HCT116 (cell line): ENCODE measurements around the gene MYO16. TPM values are rescaled to one million over a fixed set of nuclear protein-coding genes. Genes with fewer than 3 reads are reported as not detected.

Experiments used
- ATAC-seq: fragments of 200-7000 bp; cut with Tn5 transposase; 2 replicates; pipeline ENCODE4 v1.9.1; 2020; ENCODE audit warnings: mild to moderate bottlenecking, moderate library complexity
- BruUV-seq: library from RNA; stranded (reverse); fragments of 400-500 nt; replicated peaks from 2 replicates; lab custom pipeline; 2021; lab: Mats Ljungman, UMichigan
- CTCF ChIA-PET: fragments of 300-600 bp; sonication (Branson Sonifier 250); formaldehyde crosslinking; loops from one replicate; lab custom pipeline; 2021; ENCODE audit warnings: antibody characterized with exemption; lab: Charles Lee
- POLR2A ChIA-PET: fragments of 300-600, 350-600 bp; sonication (Branson Sonifier 250); formaldehyde crosslinking; loops from one replicate; lab custom pipeline; 2021; ENCODE audit warnings: antibody characterized with exemption; lab: Charles Lee
- RAD21 ChIA-PET, 2 experiments: fragments of 300-600 bp; sonication (Branson Sonifier 250); formaldehyde crosslinking; loops; one replicate each; lab custom pipeline; 2023; ENCODE audit warnings: low total read pairs in 2 of 2; ENCODE audit not compliant: uncharacterized antibody in 2 of 2, unreplicated experiment in 2 of 2, low non-redundant PET in 1 of 2; lab: Charles Lee
- DNase-seq: peaks from one replicate; pipeline ENCODE4 v3.0.0-alpha.2; 2010; ENCODE audit warnings: low read depth, low spot score
- H2AFZ ChIP-seq: fragments of 200-600 bp; shearing (Covaris generic), sonication (generic); 2 replicates; pipeline ENCODE4 v1.6.1; 2017; ENCODE audit warnings: low read depth, mixed run types, mixed read lengths, antibody characterized with exemption, low read length; ENCODE audit not compliant: poor library complexity, severe bottlenecking
- H3K27ac ChIP-seq: 2 replicates; pipeline ENCODE4 v1.5.1; 2012; ENCODE audit warnings: low read depth, low read length
- H3K27me3 ChIP-seq: fragments of 200-600 bp; sonication (generic); 2 replicates; pipeline ENCODE4 v1.6.1; 2016; ENCODE audit warnings: mixed run types, low read length, mixed read lengths; ENCODE audit not compliant: insufficient read depth
- H3K36me3 ChIP-seq, 2 experiments: fragments of 200-500 bp in 1 of 2; fragments of 200-600 bp in 1 of 2; sonication (Bioruptor generic) in 1 of 2; sonication (generic) in 1 of 2; 2 replicates each; pipeline versions ENCODE4 v1.5.1 to v1.6.1; 2014 to 2016; ENCODE audit warnings: low read length in 2 of 2, inconsistent platforms in 1 of 2, mixed read lengths in 1 of 2, mixed run types in 1 of 2; ENCODE audit not compliant: insufficient read depth in 2 of 2, control insufficient read depth in 1 of 2
- H3K4me1 ChIP-seq, 2 experiments: fragments of 200-600 bp in 1 of 2; sonication (generic) in 1 of 2; 2 replicates each; pipeline versions ENCODE4 v1.5.1 to v1.6.1; 2012 to 2017; ENCODE audit warnings: low read length in 2 of 2, inconsistent platforms in 1 of 2, mild to moderate bottlenecking in 1 of 2, mixed read lengths in 1 of 2, mixed run types in 1 of 2, moderate library complexity in 1 of 2; ENCODE audit not compliant: insufficient read depth in 2 of 2, control insufficient read depth in 1 of 2
- H3K4me2 ChIP-seq: fragments of 200-600 bp; sonication (generic); 2 replicates; pipeline ENCODE4 v1.6.1; 2017; ENCODE audit warnings: mixed run types, low read length, mixed read lengths
- H3K4me3 ChIP-seq, 2 experiments: fragments of 200-600 bp in 1 of 2; sonication (generic) in 1 of 2; replicated peaks in 1 of 2; 2 replicates each; pipeline ENCODE4 v1.5.1; 2011 to 2016; ENCODE audit warnings: low read length in 2 of 2, control low read depth in 1 of 2, low read depth in 1 of 2, mild to moderate bottlenecking in 1 of 2, mixed read lengths in 1 of 2, mixed run types in 1 of 2
- H3K79me2 ChIP-seq: fragments of 200-600 bp; sonication (generic); 2 replicates; pipeline ENCODE4 v1.6.1; 2017; ENCODE audit warnings: mild to moderate bottlenecking, mixed run types, low read length, moderate library complexity, mixed read lengths; ENCODE audit not compliant: insufficient read depth
- H3K9ac ChIP-seq: fragments of 200-600 bp; sonication (generic); 2 replicates; pipeline ENCODE4 v1.6.1; 2016; ENCODE audit warnings: low read length, mixed read lengths
- H3K9me2 ChIP-seq: fragments of 200-600 bp; sonication (generic), shearing (Covaris generic); 2 replicates; pipeline ENCODE4 v1.6.1; 2017; ENCODE audit warnings: mixed run types, mild to moderate bottlenecking, moderate library complexity; ENCODE audit not compliant: insufficient read depth
- H3K9me3 ChIP-seq, 2 experiments: fragments of 200-500 bp in 1 of 2; fragments of 200-600 bp in 1 of 2; sonication (Bioruptor generic) in 1 of 2; sonication (generic) in 1 of 2; 2 replicates each; pipeline ENCODE4 v1.6.1; 2014 to 2017; ENCODE audit warnings: low read length in 2 of 2, mixed read lengths in 2 of 2, inconsistent platforms in 1 of 2, low read depth in 1 of 2, mild to moderate bottlenecking in 1 of 2, mixed run types in 1 of 2, moderate library complexity in 1 of 2; ENCODE audit not compliant: control insufficient read depth in 1 of 2, insufficient read depth in 1 of 2
- H4K20me1 ChIP-seq: fragments of 200-600 bp; sonication (generic), shearing (Covaris generic); 2 replicates; pipeline ENCODE4 v1.6.1; 2017; ENCODE audit warnings: mixed run types, mild to moderate bottlenecking, moderate library complexity; ENCODE audit not compliant: insufficient read depth
- CBX3 ChIP-seq: IDR thresholded peaks from 2 replicates; pipeline ENCODE4 v1.6.1; 2012; ENCODE audit warnings: low read depth
- CEBPB ChIP-seq: IDR thresholded peaks from 2 replicates; pipeline ENCODE4 v1.6.1; 2012; ENCODE audit warnings: low read depth
- EGR1 ChIP-seq: IDR thresholded peaks from 2 replicates; pipeline ENCODE4 v1.6.1; 2012; ENCODE audit warnings: low read depth
- ELF1 ChIP-seq: IDR thresholded peaks from 2 replicates; pipeline ENCODE4 v1.6.1; 2012; ENCODE audit warnings: low read depth, borderline replicate concordance
- EZH2 ChIP-seq: fragments of 200-600 bp; sonication (generic); IDR thresholded peaks from 2 replicates; pipeline ENCODE4 v1.6.1; 2017; ENCODE audit warnings: antibody characterized with exemption, mixed run types
- EZH2phosphoT487 ChIP-seq: fragments of 200-600 bp; IDR thresholded peaks from 2 replicates; pipeline ENCODE4 v1.6.1; 2018; ENCODE audit warnings: antibody characterized with exemption, borderline replicate concordance
- FOSL1 ChIP-seq: IDR thresholded peaks from 2 replicates; pipeline ENCODE4 v1.6.1; 2012; ENCODE audit warnings: low read depth
- POLR2A ChIP-seq: IDR thresholded peaks from 2 replicates; pipeline ENCODE4 v1.7.0; 2011; ENCODE audit warnings: borderline replicate concordance; ENCODE audit not compliant: insufficient read depth, insufficient read length; ENCODE audit errors: extremely low read depth
- POLR2AphosphoS5 ChIP-seq: IDR thresholded peaks from 2 replicates; pipeline ENCODE4 v1.6.1; 2011; ENCODE audit warnings: mild to moderate bottlenecking, low read depth, low read length, moderate library complexity
- RAD21 ChIP-seq: IDR thresholded peaks from 2 replicates; pipeline ENCODE4 v1.6.1; 2012; ENCODE audit warnings: low read depth, mild to moderate bottlenecking
- SP1 ChIP-seq: IDR thresholded peaks from 2 replicates; pipeline ENCODE4 v1.6.1; 2012; ENCODE audit warnings: low read depth
- SRF ChIP-seq: IDR thresholded peaks from 2 replicates; pipeline ENCODE4 v1.6.1; 2012; ENCODE audit warnings: low read depth
- TCF7L2 ChIP-seq: IDR thresholded peaks from 2 replicates; pipeline ENCODE4 v1.7.0; 2011; ENCODE audit warnings: borderline replicate concordance, inconsistent platforms; ENCODE audit not compliant: insufficient read depth, insufficient read length; ENCODE audit errors: extremely low read depth
- YY1 ChIP-seq: IDR thresholded peaks from 2 replicates; pipeline ENCODE4 v1.6.1; 2011; ENCODE audit warnings: low read length, low read depth, moderate library complexity, mild to moderate bottlenecking; ENCODE audit not compliant: insufficient replicate concordance; ENCODE audit errors: extremely low read depth
- intact Hi-C: fragments of 100-400 bp; cut with micrococcal nuclease; formaldehyde crosslinking; loops from 2 replicates; pipeline ENCODE4 v1.10.0; 2022
- total RNA-seq: library from RNA; stranded (reverse); gene quantifications from one replicate; pipeline ENCODE4 v1.2.1, GENCODE V29; 2021; ENCODE audit not compliant: unreplicated experiment
- TF ChIP-seq, protein P1 (sequence below): IDR thresholded peaks from 2 replicates; pipeline ENCODE4 v1.6.1; 2012
- TF ChIP-seq, protein P2 (sequence below): IDR thresholded peaks from 2 replicates; pipeline ENCODE4 v1.6.1; 2012; ENCODE audit warnings: low read depth
- TF ChIP-seq, protein P3 (sequence below): IDR thresholded peaks from 2 replicates; pipeline ENCODE4 v1.6.1; 2012
- TF ChIP-seq, protein P4 (sequence below): IDR thresholded peaks from 2 replicates; pipeline ENCODE4 v1.6.1; 2011; ENCODE audit warnings: mild to moderate bottlenecking, low read length, moderate library complexity; ENCODE audit not compliant: insufficient replicate concordance; ENCODE audit errors: extremely low read depth

MYO16 gene
- total RNA-seq, 1 experiment from 2014 or later: 0.07 TPM

DNA sequence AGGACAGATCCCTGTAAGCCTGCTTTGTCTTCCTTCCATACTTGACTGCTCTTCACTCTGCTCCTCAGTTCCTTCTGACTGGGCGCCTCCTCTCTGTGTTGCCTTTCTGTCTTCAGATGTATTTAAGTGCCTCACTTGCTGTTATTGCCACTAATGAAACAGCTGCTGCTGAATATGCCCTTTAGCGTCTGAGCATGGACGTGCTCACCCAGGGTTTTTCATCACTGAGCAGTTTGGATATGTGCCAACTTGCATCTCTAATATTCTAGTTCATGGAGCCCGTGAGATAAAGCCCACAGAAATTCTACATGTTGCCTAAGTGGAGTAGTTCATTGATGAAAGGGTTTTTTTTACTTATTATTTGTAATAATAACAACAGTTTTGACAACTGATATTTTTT is 198.2 kb downstream of the MYO16 start:
- Histone ChIP-seq H2AFZ (no peak overlapping the region), H3K27me3 (no peaks in the 10 kb centered on the region), H3K9me2 (no peaks in the 10 kb centered on the region), H3K4me2 (no peak overlapping the region), H3K4me3 (no peak overlapping the region), H3K4me1 (peaks cover 0 to 13% of the 10 kb centered on the region in 2 experiments; a peak in 2 of 4 replicates), H3K36me3 (no peaks in the 10 kb centered on the region), H3K27ac (no peak overlapping the region), H3K79me2 (no peaks in the 10 kb centered on the region), H3K9ac (no peak overlapping the region), H4K20me1 (no peaks in the 10 kb centered on the region), H3K9me3 (peaks cover 10 to 11% of the 10 kb centered on the region in 2 experiments; a peak in 2 of 4 replicates)
- TF ChIP-seq EZH2 (no peak), YY1 (no peak), CBX3 (no peak), EZH2phosphoT487 (no peak), POLR2AphosphoS5 (no peak), FOSL1 (no peak), ELF1 (no peak), POLR2A (no peak), CEBPB (no peak), TCF7L2 (no peak), RAD21 (no peak), SP1 (no peak), EGR1 (no peak), SRF (no peak)
- TF ChIP-seq, protein P1, sequence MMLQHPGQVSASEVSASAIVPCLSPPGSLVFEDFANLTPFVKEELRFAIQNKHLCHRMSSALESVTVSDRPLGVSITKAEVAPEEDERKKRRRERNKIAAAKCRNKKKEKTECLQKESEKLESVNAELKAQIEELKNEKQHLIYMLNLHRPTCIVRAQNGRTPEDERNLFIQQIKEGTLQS: no peak
- TF ChIP-seq, protein P2, sequence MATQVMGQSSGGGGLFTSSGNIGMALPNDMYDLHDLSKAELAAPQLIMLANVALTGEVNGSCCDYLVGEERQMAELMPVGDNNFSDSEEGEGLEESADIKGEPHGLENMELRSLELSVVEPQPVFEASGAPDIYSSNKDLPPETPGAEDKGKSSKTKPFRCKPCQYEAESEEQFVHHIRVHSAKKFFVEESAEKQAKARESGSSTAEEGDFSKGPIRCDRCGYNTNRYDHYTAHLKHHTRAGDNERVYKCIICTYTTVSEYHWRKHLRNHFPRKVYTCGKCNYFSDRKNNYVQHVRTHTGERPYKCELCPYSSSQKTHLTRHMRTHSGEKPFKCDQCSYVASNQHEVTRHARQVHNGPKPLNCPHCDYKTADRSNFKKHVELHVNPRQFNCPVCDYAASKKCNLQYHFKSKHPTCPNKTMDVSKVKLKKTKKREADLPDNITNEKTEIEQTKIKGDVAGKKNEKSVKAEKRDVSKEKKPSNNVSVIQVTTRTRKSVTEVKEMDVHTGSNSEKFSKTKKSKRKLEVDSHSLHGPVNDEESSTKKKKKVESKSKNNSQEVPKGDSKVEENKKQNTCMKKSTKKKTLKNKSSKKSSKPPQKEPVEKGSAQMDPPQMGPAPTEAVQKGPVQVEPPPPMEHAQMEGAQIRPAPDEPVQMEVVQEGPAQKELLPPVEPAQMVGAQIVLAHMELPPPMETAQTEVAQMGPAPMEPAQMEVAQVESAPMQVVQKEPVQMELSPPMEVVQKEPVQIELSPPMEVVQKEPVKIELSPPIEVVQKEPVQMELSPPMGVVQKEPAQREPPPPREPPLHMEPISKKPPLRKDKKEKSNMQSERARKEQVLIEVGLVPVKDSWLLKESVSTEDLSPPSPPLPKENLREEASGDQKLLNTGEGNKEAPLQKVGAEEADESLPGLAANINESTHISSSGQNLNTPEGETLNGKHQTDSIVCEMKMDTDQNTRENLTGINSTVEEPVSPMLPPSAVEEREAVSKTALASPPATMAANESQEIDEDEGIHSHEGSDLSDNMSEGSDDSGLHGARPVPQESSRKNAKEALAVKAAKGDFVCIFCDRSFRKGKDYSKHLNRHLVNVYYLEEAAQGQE: no peak
- TF ChIP-seq, protein P3, sequence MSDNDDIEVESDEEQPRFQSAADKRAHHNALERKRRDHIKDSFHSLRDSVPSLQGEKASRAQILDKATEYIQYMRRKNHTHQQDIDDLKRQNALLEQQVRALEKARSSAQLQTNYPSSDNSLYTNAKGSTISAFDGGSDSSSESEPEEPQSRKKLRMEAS: no peak
- TF ChIP-seq, protein P4, sequence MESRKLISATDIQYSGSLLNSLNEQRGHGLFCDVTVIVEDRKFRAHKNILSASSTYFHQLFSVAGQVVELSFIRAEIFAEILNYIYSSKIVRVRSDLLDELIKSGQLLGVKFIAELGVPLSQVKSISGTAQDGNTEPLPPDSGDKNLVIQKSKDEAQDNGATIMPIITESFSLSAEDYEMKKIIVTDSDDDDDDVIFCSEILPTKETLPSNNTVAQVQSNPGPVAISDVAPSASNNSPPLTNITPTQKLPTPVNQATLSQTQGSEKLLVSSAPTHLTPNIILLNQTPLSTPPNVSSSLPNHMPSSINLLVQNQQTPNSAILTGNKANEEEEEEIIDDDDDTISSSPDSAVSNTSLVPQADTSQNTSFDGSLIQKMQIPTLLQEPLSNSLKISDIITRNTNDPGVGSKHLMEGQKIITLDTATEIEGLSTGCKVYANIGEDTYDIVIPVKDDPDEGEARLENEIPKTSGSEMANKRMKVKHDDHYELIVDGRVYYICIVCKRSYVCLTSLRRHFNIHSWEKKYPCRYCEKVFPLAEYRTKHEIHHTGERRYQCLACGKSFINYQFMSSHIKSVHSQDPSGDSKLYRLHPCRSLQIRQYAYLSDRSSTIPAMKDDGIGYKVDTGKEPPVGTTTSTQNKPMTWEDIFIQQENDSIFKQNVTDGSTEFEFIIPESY: no peak
- ChIA-PET POLR2A (no interaction called here), CTCF (no interaction called here), RAD21 (no interaction called here)
- BruUV-seq: no TSS peak
- DNase-seq: no peak
- intact Hi-C loops: no loop called here
- ATAC-seq: no peak
